B cell (primary cell): ENCODE results near the gene ITGAV. TPM values are rescaled to one million over a fixed set of nuclear protein-coding genes. Genes with fewer than 3 reads are reported as not detected.

ENCODE experiments used
- ATAC-seq: fragments of 200-7000 bp; cut with Tn5 transposase; one replicate; pipeline ENCODE4 v1.10.0; 2021; ENCODE audit warnings: low read depth, mild to moderate bottlenecking, moderate number of reproducible peaks, moderate library complexity
- CTCF ChIA-PET: fragments of 350-600 bp; sonication (Branson Sonifier 250); formaldehyde crosslinking; loops from one replicate; lab custom pipeline; 2021; ENCODE audit warnings: antibody characterized with exemption, inconsistent platforms; lab: Charles Lee
- POLR2A ChIA-PET: fragments of 350-600 bp; sonication (Branson Sonifier 250); formaldehyde crosslinking; loops from one replicate; lab custom pipeline; 2021; ENCODE audit warnings: antibody characterized with exemption; lab: Charles Lee
- DNase-seq: peaks from one replicate; pipeline ENCODE4 v3.0.0; 2013
- H2AFZ ChIP-seq: 2 replicates; pipeline ENCODE4 v1.6.1; 2012; ENCODE audit warnings: mild to moderate bottlenecking, low read depth, low read length; ENCODE audit not compliant: insufficient read depth, poor library complexity, severe bottlenecking
- H3K27ac ChIP-seq, 2 donors: 1 replicate in 1 of 2; 2 replicates in 1 of 2; pipeline ENCODE4 v1.5.1; 2012 to 2013; ENCODE audit warnings: low read length in 2 of 2, mild to moderate bottlenecking in 2 of 2, moderate library complexity in 1 of 2
- H3K27me3 ChIP-seq, 4 experiments: fragments of 200-600 bp in 1 of 4; sonication (generic) in 1 of 4; replicated peaks in 1 of 4; 1 replicate in 2 of 4; 2 replicates in 2 of 4; pipeline versions ENCODE4 v1.6.1 to v1.7.0; 2013 to 2016; ENCODE audit warnings: low read length in 3 of 4, mild to moderate bottlenecking in 2 of 4, mixed read lengths in 1 of 4, moderate library complexity in 1 of 4; ENCODE audit not compliant: insufficient read depth in 4 of 4, control insufficient read depth in 3 of 4; ENCODE audit errors: control extremely low read depth in 1 of 4
- H3K36me3 ChIP-seq, 2 experiments: replicated peaks in 1 of 2; 1 replicate in 1 of 2; 2 replicates in 1 of 2; pipeline versions ENCODE4 v1.6.1 to v1.7.1; 2013; ENCODE audit warnings: low read length in 1 of 2; ENCODE audit not compliant: insufficient read depth in 2 of 2, control insufficient read depth in 1 of 2; ENCODE audit errors: control extremely low read depth in 1 of 2, extremely low read depth in 1 of 2
- H3K4me1 ChIP-seq, 2 donors: fragments of 200-600 bp in 1 of 2; sonication (generic) in 1 of 2; 1 replicate in 1 of 2; 2 replicates in 1 of 2; pipeline versions ENCODE4 v1.5.1 to v1.6.1; 2013 to 2017; ENCODE audit warnings: low read length in 2 of 2; ENCODE audit not compliant: control insufficient read depth in 2 of 2, insufficient read depth in 2 of 2
- H3K4me2 ChIP-seq: replicated peaks from 2 replicates; pipeline ENCODE3; 2012; ENCODE audit warnings: mild to moderate bottlenecking, low read depth, low read length; ENCODE audit not compliant: poor library complexity, severe bottlenecking
- H3K4me3 ChIP-seq, 5 experiments: fragments of 200-600 bp in 1 of 5; sonication (generic) in 1 of 5; 1 replicate in 3 of 5; 2 replicates in 2 of 5; pipeline versions ENCODE4 v1.5.1 to v1.7.0; 2011 to 2016; ENCODE audit warnings: low read length in 4 of 5, mild to moderate bottlenecking in 4 of 5, low read depth in 2 of 5, control low read depth in 1 of 5, moderate library complexity in 1 of 5; ENCODE audit not compliant: insufficient read depth in 1 of 5; ENCODE audit errors: control extremely low read depth in 1 of 5, extremely low read depth in 1 of 5
- H3K79me2 ChIP-seq: fragments of 200-600 bp; sonication (generic); one replicate; pipeline ENCODE4 v1.6.0; 2016; ENCODE audit warnings: low read length; ENCODE audit not compliant: control insufficient read depth, insufficient read depth
- H3K9ac ChIP-seq: fragments of 200-600 bp; sonication (generic); 2 replicates; pipeline ENCODE4 v1.6.1; 2017; ENCODE audit warnings: mild to moderate bottlenecking, low read length, moderate library complexity
- H3K9me3 ChIP-seq, 3 donors: one replicate each; pipeline versions ENCODE4 v1.6.1 to v1.7.1; 2013; ENCODE audit warnings: low read length in 2 of 3; ENCODE audit not compliant: control insufficient read depth in 2 of 3, insufficient read depth in 1 of 3; ENCODE audit errors: control extremely low read depth in 1 of 3
- H4K20me1 ChIP-seq: 2 replicates; pipeline ENCODE4 v1.6.0; 2012; ENCODE audit warnings: mild to moderate bottlenecking, low read length; ENCODE audit not compliant: insufficient read depth, control insufficient read depth, poor library complexity, severe bottlenecking
- H3K27ac Mint-ChIP-seq: one replicate; pipeline ENCODE4 v1.8.0; 2021; ENCODE audit warnings: mixed read lengths
- H3K27me3 Mint-ChIP-seq: one replicate; pipeline ENCODE4 v1.8.0; 2021; ENCODE audit warnings: mixed read lengths
- H3K4me1 Mint-ChIP-seq: one replicate; pipeline ENCODE4 v1.8.0; 2021; ENCODE audit warnings: mixed read lengths
- H3K4me3 Mint-ChIP-seq: one replicate; pipeline ENCODE4 v1.8.0; 2021; ENCODE audit warnings: mixed read lengths
- H3K9me3 Mint-ChIP-seq: one replicate; pipeline ENCODE4 v1.8.0; 2022; ENCODE audit warnings: mixed read lengths; ENCODE audit not compliant: insufficient read depth
- EZH2 ChIP-seq: IDR thresholded peaks from 2 replicates; pipeline ENCODE4 v1.6.1; 2012; ENCODE audit warnings: borderline replicate concordance, low read depth, mild to moderate bottlenecking, moderate library complexity, low read length; ENCODE audit not compliant: insufficient read depth, poor library complexity, severe bottlenecking
- WGBS: methylation state at CpG from one replicate; pipeline ENCODE4 v1.1.5; 2013; ENCODE audit warnings: missing lambda C conversion rate; ENCODE audit not compliant: insufficient coverage; 5-methylcytosine and 5-hydroxymethylcytosine counted together
- intact Hi-C: fragments of 100-400 bp; cut with micrococcal nuclease; formaldehyde crosslinking; loops from one replicate; pipeline ENCODE4 v1.10.0; 2022
- polyA plus RNA-seq: library from polyadenylated mRNA; depleted of rRNA; stranded (reverse); fragments of >200 nt; gene quantifications from 2 replicates; pipeline ENCODE4 v1.2.3, GENCODE V29; 2012
- total RNA-seq, 2 donors: library from RNA; stranded (reverse); fragments of 120-200 nt in 1 of 2; gene quantifications; 1 replicate in 1 of 2; 2 replicates in 1 of 2; pipeline versions ENCODE4 v1.2.3 to v1.2.4, GENCODE V29; 2013 to 2022
- TF ChIP-seq, protein P1 (sequence below): fragments of 200-600 bp; IDR thresholded peaks from one replicate; pipeline ENCODE4 v1.8.0; 2022; ENCODE audit warnings: antibody characterized with exemption, mild to moderate bottlenecking

The ITGAV gene
- total and polyA plus RNA-seq, 2 donors (not counting 1 experiment from before 2014, with no cell fraction given), result 0.58 to 3.6 TPM

DNA sequence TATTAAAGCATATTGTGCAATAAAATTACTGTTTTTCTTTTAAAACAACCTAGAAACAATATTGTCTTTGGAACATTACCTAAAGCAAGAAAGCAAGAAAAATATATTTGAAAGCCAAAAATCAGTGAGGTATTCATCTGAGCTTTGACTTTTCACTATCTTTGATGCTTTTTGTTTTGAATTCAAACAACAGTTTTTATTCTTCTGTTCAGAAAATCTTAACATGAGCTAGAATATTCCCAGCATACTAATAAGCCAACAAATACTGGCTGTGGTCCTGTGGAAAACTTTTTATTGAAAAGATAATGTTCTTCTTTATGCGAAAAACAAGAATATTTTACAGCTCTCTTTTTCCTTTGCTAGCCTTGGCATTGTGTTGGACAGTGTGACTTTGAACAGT, 123.8 kb downstream of the ITGAV start:
- Histone ChIP-seq H2AFZ (no peak overlapping the region), H3K9me3 (no peaks in the 10 kb centered on the region), H3K27me3 (no peaks in the 10 kb centered on the region), H3K36me3 (no peaks in the 10 kb centered on the region), H3K4me1 (no peaks in the 10 kb centered on the region), H3K4me2 (no peak overlapping the region), H4K20me1 (no peaks in the 10 kb centered on the region), H3K27ac (no peak overlapping the region), H3K79me2 (no peaks in the 10 kb centered on the region), H3K9ac (no peak overlapping the region), H3K4me3 (no peak overlapping the region)
- H3K4me1 Mint-ChIP-seq, result no peaks in the 10 kb centered on the region
- H3K9me3 Mint-ChIP-seq, result no peaks in the 10 kb centered on the region
- TF ChIP-seq EZH2, result no peak
- TF ChIP-seq, protein P1, sequence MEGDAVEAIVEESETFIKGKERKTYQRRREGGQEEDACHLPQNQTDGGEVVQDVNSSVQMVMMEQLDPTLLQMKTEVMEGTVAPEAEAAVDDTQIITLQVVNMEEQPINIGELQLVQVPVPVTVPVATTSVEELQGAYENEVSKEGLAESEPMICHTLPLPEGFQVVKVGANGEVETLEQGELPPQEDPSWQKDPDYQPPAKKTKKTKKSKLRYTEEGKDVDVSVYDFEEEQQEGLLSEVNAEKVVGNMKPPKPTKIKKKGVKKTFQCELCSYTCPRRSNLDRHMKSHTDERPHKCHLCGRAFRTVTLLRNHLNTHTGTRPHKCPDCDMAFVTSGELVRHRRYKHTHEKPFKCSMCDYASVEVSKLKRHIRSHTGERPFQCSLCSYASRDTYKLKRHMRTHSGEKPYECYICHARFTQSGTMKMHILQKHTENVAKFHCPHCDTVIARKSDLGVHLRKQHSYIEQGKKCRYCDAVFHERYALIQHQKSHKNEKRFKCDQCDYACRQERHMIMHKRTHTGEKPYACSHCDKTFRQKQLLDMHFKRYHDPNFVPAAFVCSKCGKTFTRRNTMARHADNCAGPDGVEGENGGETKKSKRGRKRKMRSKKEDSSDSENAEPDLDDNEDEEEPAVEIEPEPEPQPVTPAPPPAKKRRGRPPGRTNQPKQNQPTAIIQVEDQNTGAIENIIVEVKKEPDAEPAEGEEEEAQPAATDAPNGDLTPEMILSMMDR, result no peak
- intact Hi-C loops, result no loop called here
- ChIA-PET CTCF (no interaction called here), POLR2A (no interaction called here)
- DNase-seq (no peak), ATAC-seq (no peak)
- no peaks in the 10 kb centered on the region for H3K27me3 Mint-ChIP-seq
- H3K4me3 Mint-ChIP-seq, result no peak overlapping the region
- no peak overlapping the region for H3K27ac Mint-ChIP-seq
- WGBS, result no CpG with 5 or more reads among the region's 1 CpG

- Histone ChIP-seq H3K9me3 (no peaks in the 10 kb centered on the region), H3K27ac (no peak overlapping the region), H4K20me1 (no peaks in the 10 kb centered on the region), H3K36me3 (no peaks in the 10 kb centered on the region), H3K4me2 (no peak overlapping the region), H3K9ac (no peak overlapping the region), H3K27me3 (no peaks in the 10 kb centered on the region), H2AFZ (no peak overlapping the region), H3K4me1 (no peaks in the 10 kb centered on the region), H3K4me3 (no peak overlapping the region), H3K79me2 (no peaks in the 10 kb centered on the region)
- intact Hi-C loops, result no loop called here
- ChIA-PET POLR2A (no interaction called here), CTCF (no interaction called here)
- Mint-ChIP-seq H3K9me3 (no peaks in the 10 kb centered on the region), H3K27me3 (no peaks in the 10 kb centered on the region), H3K4me3 (no peak overlapping the region), H3K4me1 (no peaks in the 10 kb centered on the region), H3K27ac (no peak overlapping the region)
- 80% methylated on average over 1 of the region's 2 CpGs for WGBS
- DNase-seq (no peak), ATAC-seq (no peak)
- TF ChIP-seq, protein P1, result no peak
- no peak for TF ChIP-seq EZH2
These were observed 124.8 kb downstream of the ITGAV start for GRCh38 chr2:186714611-186715010.
